Chondrocyte (in vitro differentiated cells): ENCODE data around the gene GNRHR. TPM values are rescaled to one million over a fixed set of nuclear protein-coding genes. Genes with fewer than 3 reads are reported as not detected.

Source experiments
- DNase-seq: peaks from one replicate; pipeline ENCODE4 v3.0.0; 2021; ENCODE audit warnings: mixed read lengths, low spot score
- H3K27ac Mint-ChIP-seq: one replicate; pipeline ENCODE4 v1.8.0; 2021; ENCODE audit warnings: mild to moderate bottlenecking, moderate library complexity, mixed read lengths; ENCODE audit not compliant: unreplicated experiment
- H3K27me3 Mint-ChIP-seq: 2 replicates; pipeline ENCODE4 v1.8.0; 2021; ENCODE audit warnings: low read depth, mixed read lengths
- H3K36me3 Mint-ChIP-seq: 2 replicates; pipeline ENCODE4 v1.8.0; 2021; ENCODE audit warnings: low read depth, mixed read lengths
- H3K4me1 Mint-ChIP-seq: 2 replicates; pipeline ENCODE4 v1.8.0; 2021; ENCODE audit warnings: low read depth, mild to moderate bottlenecking, mixed read lengths
- H3K4me3 Mint-ChIP-seq: one replicate; pipeline ENCODE4 v1.8.0; 2021; ENCODE audit warnings: mild to moderate bottlenecking, moderate library complexity, mixed read lengths; ENCODE audit not compliant: unreplicated experiment
- H3K9me3 Mint-ChIP-seq: 2 replicates; pipeline ENCODE4 v1.8.0; 2021; ENCODE audit warnings: low read depth, mixed read lengths
- total RNA-seq: library from RNA; stranded (reverse); gene quantifications from 3 replicates; pipeline ENCODE4 v1.2.1, GENCODE V29; 2021
- TF ChIP-seq, protein P1 (sequence below): fragments of 200-600 bp; sonication (generic); IDR thresholded peaks from 2 replicates; pipeline ENCODE4 v1.5.0; 2021; ENCODE audit warnings: antibody characterized with exemption, mild to moderate bottlenecking, moderate library complexity

The GNRHR gene
- total RNA-seq, 1 donor from 2014 or later, result not detected

DNA sequence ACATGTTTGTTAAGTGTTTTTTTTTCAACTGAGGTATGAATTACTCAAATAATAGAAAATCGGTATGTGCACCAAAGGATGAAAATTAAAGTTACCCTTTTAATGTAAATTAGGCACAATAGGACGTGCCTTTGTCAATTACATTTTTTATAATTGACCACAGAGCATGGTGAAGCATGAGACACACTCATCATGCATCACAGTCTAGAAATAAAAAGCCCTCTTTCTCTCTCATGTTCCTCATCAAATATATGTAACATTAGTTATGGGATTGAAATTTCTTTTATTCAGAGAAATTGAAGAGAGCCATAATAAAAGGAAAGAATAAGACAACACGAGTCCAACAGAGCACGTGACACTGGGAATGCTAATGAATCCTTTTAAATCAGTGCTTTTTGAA lies 3.5 kb downstream of the GNRHR start:
- no peaks in the 10 kb centered on the region for H3K36me3 Mint-ChIP-seq
- H3K4me3 Mint-ChIP-seq, result no peak overlapping the region

DNA sequence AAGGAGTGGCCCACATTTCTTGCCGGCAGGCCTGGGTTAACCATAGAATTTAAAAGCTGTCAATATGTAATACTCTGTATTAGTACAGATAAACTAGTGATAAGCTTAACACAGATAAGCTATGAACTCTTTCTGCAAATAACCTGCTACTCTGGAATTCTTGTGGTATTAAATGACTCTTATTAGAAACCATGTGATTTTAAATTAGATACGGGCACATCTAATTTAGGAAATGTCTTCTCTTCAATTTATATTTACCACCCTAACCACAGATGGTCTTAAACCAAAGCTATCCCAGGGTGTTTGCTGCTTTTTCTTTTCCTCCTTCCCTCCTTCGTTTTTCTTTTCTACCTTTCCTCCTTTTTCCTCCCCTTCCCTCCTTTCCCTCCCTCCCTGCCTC lies 4.9 kb downstream of the GNRHR start:
- DNase-seq, result no peak
- Mint-ChIP-seq H3K36me3 (no peaks in the 10 kb centered on the region), H3K4me3 (no peak overlapping the region), H3K4me1 (peaks cover 6% of the 10 kb centered on the region), H3K27ac (no peak overlapping the region), H3K9me3 (no peaks in the 10 kb centered on the region), H3K27me3 (no peaks in the 10 kb centered on the region)
- TF ChIP-seq, protein P1, sequence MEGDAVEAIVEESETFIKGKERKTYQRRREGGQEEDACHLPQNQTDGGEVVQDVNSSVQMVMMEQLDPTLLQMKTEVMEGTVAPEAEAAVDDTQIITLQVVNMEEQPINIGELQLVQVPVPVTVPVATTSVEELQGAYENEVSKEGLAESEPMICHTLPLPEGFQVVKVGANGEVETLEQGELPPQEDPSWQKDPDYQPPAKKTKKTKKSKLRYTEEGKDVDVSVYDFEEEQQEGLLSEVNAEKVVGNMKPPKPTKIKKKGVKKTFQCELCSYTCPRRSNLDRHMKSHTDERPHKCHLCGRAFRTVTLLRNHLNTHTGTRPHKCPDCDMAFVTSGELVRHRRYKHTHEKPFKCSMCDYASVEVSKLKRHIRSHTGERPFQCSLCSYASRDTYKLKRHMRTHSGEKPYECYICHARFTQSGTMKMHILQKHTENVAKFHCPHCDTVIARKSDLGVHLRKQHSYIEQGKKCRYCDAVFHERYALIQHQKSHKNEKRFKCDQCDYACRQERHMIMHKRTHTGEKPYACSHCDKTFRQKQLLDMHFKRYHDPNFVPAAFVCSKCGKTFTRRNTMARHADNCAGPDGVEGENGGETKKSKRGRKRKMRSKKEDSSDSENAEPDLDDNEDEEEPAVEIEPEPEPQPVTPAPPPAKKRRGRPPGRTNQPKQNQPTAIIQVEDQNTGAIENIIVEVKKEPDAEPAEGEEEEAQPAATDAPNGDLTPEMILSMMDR, result no peak

More for the DNA sequence above, 3.5 kb downstream of the GNRHR start:
- no peak overlapping the region for H3K27ac Mint-ChIP-seq
- peaks cover 6% of the 10 kb centered on the region for H3K4me1 Mint-ChIP-seq
- H3K27me3 Mint-ChIP-seq, result no peaks in the 10 kb centered on the region
- no peaks in the 10 kb centered on the region for H3K9me3 Mint-ChIP-seq
- TF ChIP-seq, protein P1, result no peak
- DNase-seq, result no peak

DNA sequence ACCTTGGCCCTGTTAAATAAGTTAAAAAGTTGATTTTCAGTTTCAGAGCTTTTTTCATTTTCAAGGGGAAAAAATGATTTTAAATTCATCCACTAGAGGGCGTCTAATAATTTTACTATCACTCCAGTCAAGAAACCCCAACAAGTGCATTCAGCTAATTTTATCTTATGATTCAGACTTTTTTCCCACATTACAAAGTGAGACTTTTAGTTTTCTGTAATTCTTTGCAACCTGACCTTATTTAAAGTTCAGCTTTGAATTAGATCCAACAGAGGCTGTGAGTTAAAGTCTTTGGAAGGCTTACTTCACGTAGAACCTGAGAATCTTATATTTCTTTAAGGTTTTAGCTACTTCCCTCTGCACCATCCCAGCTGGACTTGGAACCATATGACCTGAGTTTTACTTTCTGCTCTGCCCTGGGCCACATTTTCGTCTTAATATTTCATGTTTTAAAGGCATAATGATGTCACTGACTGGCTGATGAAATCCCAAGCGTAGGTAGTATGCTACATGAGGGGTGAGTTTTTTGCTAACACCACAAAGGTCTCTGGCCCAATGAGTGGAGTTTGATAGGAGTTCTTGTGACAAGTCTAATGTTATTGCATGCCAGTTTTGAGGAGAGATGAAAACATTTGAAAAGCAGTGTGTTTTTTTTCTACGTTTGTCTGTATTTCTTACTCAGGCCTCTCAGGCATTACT lies 7.2 kb downstream of the GNRHR start:
- Mint-ChIP-seq H3K9me3 (no peaks in the 10 kb centered on the region), H3K27me3 (no peaks in the 10 kb centered on the region), H3K36me3 (no peaks in the 10 kb centered on the region), H3K4me3 (no peak overlapping the region), H3K27ac (no peak overlapping the region), H3K4me1 (peaks cover 6% of the 10 kb centered on the region)
- no peak for DNase-seq
- TF ChIP-seq, protein P1, result peak; percentile 91

DNA sequence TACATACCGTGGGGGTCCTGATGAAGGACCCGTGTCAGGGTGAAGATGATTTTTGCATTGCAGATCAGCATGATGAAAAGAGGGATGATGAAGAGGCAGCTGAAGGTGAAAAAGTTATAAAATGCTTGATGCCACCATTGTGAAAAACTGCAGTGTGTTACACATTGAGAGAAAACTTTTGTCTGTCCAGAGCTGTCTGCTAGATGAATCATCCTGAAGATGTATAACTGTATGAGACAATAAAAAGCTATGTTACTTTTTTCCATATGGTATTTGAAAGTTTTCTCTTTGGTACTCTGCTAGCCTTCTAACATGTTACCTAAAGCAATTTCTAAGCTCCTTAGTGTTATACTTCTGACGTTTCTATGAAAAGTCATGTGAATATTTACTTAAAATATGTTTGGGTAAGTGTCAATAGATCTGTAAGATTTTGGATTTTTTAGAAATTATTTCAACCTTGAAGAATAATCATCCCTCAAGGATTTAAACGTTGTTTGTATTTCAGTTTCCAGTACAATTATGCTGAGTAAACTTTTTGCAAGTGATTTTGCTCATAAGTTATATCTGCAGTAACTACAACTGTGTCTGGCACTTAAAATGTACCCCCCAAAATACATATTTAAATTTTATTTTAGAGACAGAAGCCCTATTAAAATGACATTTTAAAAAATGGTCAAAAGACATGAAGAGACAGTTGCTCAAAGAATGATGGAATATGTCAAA lies 9.5 kb downstream of the GNRHR start:
- Mint-ChIP-seq H3K27ac (no peak overlapping the region), H3K9me3 (no peaks in the 10 kb centered on the region), H3K4me3 (no peak overlapping the region), H3K36me3 (no peaks in the 10 kb centered on the region), H3K27me3 (no peaks in the 10 kb centered on the region), H3K4me1 (peaks cover 6% of the 10 kb centered on the region)
- TF ChIP-seq, protein P1, result no peak
- DNase-seq, result no peak

DNA sequence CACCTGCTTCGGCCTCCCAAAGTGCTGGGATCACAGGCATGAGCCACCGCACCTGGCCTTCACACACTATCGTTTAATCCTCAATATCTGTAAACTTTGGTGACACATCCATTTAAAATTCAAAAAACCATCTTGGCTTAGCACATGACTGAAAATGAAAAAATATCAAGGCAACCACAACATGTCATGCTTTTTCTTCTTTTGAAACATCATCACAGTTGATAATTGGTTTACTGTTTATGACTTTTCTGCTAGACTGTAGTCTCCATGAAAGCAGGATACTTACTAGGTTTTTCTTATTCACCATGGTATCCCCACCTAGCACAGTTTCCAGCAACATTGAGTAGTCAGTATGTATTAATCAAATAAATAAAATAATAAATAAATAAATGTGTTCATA lies 11.0 kb downstream of the GNRHR start:
- no peak overlapping the region for H3K4me3 Mint-ChIP-seq
- TF ChIP-seq, protein P1, result no peak

More for the DNA sequence above, 11.0 kb downstream of the GNRHR start:
- H3K36me3 Mint-ChIP-seq, result no peaks in the 10 kb centered on the region
- peaks cover 6% of the 10 kb centered on the region for H3K4me1 Mint-ChIP-seq
- no peaks in the 10 kb centered on the region for H3K9me3 Mint-ChIP-seq
- DNase-seq, result no peak
- no peaks in the 10 kb centered on the region for H3K27me3 Mint-ChIP-seq
- no peak overlapping the region for H3K27ac Mint-ChIP-seq
